HepG2 (cell line): ENCODE results near the gene SERPIND1. TPM values are rescaled to one million over a fixed set of nuclear protein-coding genes. Genes with fewer than 3 reads are reported as not detected.

Source experiments
- ATAC-seq: fragments of 200-7000 bp; cut with Tn5 transposase; 3 replicates; pipeline ENCODE4 v1.9.1; 2020; ENCODE audit warnings: mild to moderate bottlenecking, moderate library complexity
- BruUV-seq: library from RNA; stranded (reverse); fragments of 400-500 nt; replicated peaks from 2 replicates; lab custom pipeline; 2021; lab: Mats Ljungman, UMichigan
- CTCF ChIA-PET: fragments of 300-600 bp; formaldehyde crosslinking; extraction: SDS; loops from one replicate; lab custom pipeline; 2021; ENCODE audit warnings: low total read pairs, inconsistent platforms, low intra/inter-chr PET ratio; lab: Yijun Ruan, JAX
- POLR2A ChIA-PET: fragments of 350-600 bp; sonication (Branson Sonifier 250); formaldehyde crosslinking; loops from one replicate; lab custom pipeline; 2020; ENCODE audit warnings: antibody characterized with exemption, inconsistent platforms; lab: Yijun Ruan, JAX
- DNase-seq: peaks from one replicate; pipeline ENCODE4 v3.0.0-alpha.2; 2015; ENCODE audit warnings: low spot score
- FAIRE-seq: peaks from 3 replicates; lab custom pipeline; 2011; peaks lifted over from hg19 to GRCh38; lab: Jason Lieb, UNC
- H2AFZ ChIP-seq: one replicate; pipeline ENCODE4 v1.6.1; 2011; ENCODE audit warnings: low read length, inconsistent platforms
- H3K27ac ChIP-seq: fragments of 300-600 bp; 3 replicates; pipeline ENCODE4 v1.8.0; 2011; ENCODE audit warnings: mixed run types, mild to moderate bottlenecking, mixed read lengths, low read length, inconsistent platforms; ENCODE audit not compliant: insufficient read depth; ENCODE audit errors: extremely low read length
- H3K27me3 ChIP-seq, 2 experiments: fragments of 200-600 bp in 1 of 2; 2 replicates in 1 of 2; 3 replicates in 1 of 2; pipeline versions ENCODE4 v1.6.0 to v1.8.0; 2011; ENCODE audit warnings: low read length in 2 of 2, mild to moderate bottlenecking in 2 of 2, moderate library complexity in 2 of 2, inconsistent platforms in 1 of 2; ENCODE audit not compliant: insufficient read depth in 2 of 2, control insufficient read depth in 1 of 2
- H3K36me3 ChIP-seq, 2 experiments: fragments of 200-600 bp in 1 of 2; replicated peaks in 1 of 2; 2 replicates in 1 of 2; 3 replicates in 1 of 2; pipeline versions ENCODE4 v1.5.1 to v1.8.0; 2011; ENCODE audit warnings: low read length in 2 of 2, inconsistent platforms in 1 of 2; ENCODE audit not compliant: insufficient read depth in 2 of 2, control insufficient read depth in 1 of 2
- H3K4me1 ChIP-seq: 2 replicates; pipeline ENCODE4 v1.5.1; 2012; ENCODE audit warnings: low read length, inconsistent platforms; ENCODE audit not compliant: insufficient read depth
- H3K4me2 ChIP-seq: 2 replicates; pipeline ENCODE4 v1.6.0; 2011; ENCODE audit warnings: low read depth, low read length, inconsistent platforms
- H3K4me3 ChIP-seq, 3 experiments: fragments of 200-600 bp in 1 of 3; sonication (generic), shearing (Covaris generic) in 1 of 3; replicated peaks in 1 of 3; 2 replicates each; pipeline ENCODE4 v1.5.1; 2011 to 2016; ENCODE audit warnings: low read length in 3 of 3, inconsistent platforms in 2 of 3, low read depth in 2 of 3, mild to moderate bottlenecking in 2 of 3, control low read depth in 1 of 3, mixed read lengths in 1 of 3; ENCODE audit not compliant: insufficient read depth in 1 of 3
- H3K79me2 ChIP-seq: one replicate; pipeline ENCODE4 v1.6.1; 2011; ENCODE audit warnings: low read length, inconsistent platforms; ENCODE audit not compliant: insufficient read depth
- H3K9ac ChIP-seq: 2 replicates; pipeline ENCODE4 v1.6.0; 2011; ENCODE audit warnings: mild to moderate bottlenecking, low read depth, low read length, inconsistent platforms; ENCODE audit not compliant: insufficient read depth
- H3K9me3 ChIP-seq: 2 replicates; pipeline ENCODE4 v1.5.1; 2012; ENCODE audit warnings: mild to moderate bottlenecking, low read length
- H4K20me1 ChIP-seq: 2 replicates; pipeline ENCODE4 v1.6.0; 2011; ENCODE audit warnings: inconsistent platforms, mild to moderate bottlenecking, low read length, moderate library complexity; ENCODE audit not compliant: insufficient read depth
- HOXA5 ChIP-seq: sonication (generic); formaldehyde crosslinking; IDR thresholded peaks from 2 replicates; pipeline ENCODE4 v1.4.0; 2020; ENCODE audit warnings: missing genetic modification reagents
- KDM3A ChIP-seq: IDR thresholded peaks from 2 replicates; pipeline ENCODE4 v1.6.1; 2018; ENCODE audit warnings: low read depth, missing compliant biosample characterization
- MEF2D ChIP-seq: sonication (generic); formaldehyde crosslinking; IDR thresholded peaks from 2 replicates; pipeline ENCODE4 v1.5.1; 2020; ENCODE audit warnings: mild to moderate bottlenecking, missing genetic modification reagents
- WGBS: methylation state at CpG from one replicate; pipeline ENCODE4 v1.1.6; 2017; ENCODE audit warnings: low lambda C conversion rate; 5-methylcytosine and 5-hydroxymethylcytosine counted together
- in situ Hi-C: cut with HindIII; loops from 2 replicates; pipeline ENCODE4 v1.10.0; 2017; ENCODE audit warnings: low pct_unique_long_range_greater_than_20kb; ENCODE audit not compliant: extremely low pct_ligation_motif_present
- intact Hi-C: fragments of 100-400 bp; cut with micrococcal nuclease; formaldehyde crosslinking; loops from one replicate; pipeline ENCODE4 v1.10.0; 2022; ENCODE audit not compliant: unreplicated experiment
- polyA plus RNA-seq, 8 experiments: library from polyadenylated mRNA; depleted of rRNA in 3 of 8; stranded (reverse) in 7 of 8; unstranded in 1 of 8; fragments of >200 nt; fragmentation: Illumina TruSeq in 4 of 8; extraction: Trizol in 4 of 8; gene quantifications; 2 replicates each; pipeline versions ENCODE4 v1.2.1 to v1.2.3, GENCODE V29; 2011 to 2016; ENCODE audit warnings: low read depth in 4 of 8, missing spikeins in 1 of 8, mixed read lengths in 1 of 8; ENCODE audit not compliant: insufficient read depth in 1 of 8
- total RNA-seq, 5 experiments: library from RNA; depleted of rRNA; stranded (reverse); fragments of >200 nt; fragmentation: Illumina TruSeq; extraction: Trizol; gene quantifications; 2 replicates each; pipeline ENCODE4 v1.2.3, GENCODE V29; 2016; ENCODE audit warnings: low read depth in 1 of 5
- TF ChIP-seq, protein P1 (sequence below): sonication (generic); formaldehyde crosslinking; IDR thresholded peaks from 2 replicates; pipeline ENCODE4 v1.4.0; 2020; ENCODE audit warnings: missing genetic modification reagents
- TF ChIP-seq, protein P2 (sequence below): sonication (generic); formaldehyde crosslinking; IDR thresholded peaks from 2 replicates; pipeline ENCODE4 v1.8.0; 2022; ENCODE audit warnings: missing genetic modification reagents, low read depth, mild to moderate bottlenecking, borderline replicate concordance
- TF ChIP-seq, protein P3 (sequence below): sonication (generic); formaldehyde crosslinking; IDR thresholded peaks from 2 replicates; pipeline ENCODE4 v1.4.0; 2020; ENCODE audit warnings: missing genetic modification reagents
- TF ChIP-seq, protein P4 (sequence below): sonication (generic); formaldehyde crosslinking; IDR thresholded peaks from 2 replicates; pipeline ENCODE4 v1.4.0; 2020; ENCODE audit warnings: missing genetic modification reagents, borderline replicate concordance

SERPIND1 gene
- total and polyA plus RNA-seq, 2 of the 13 experiments (the other 11 are each of a cell fraction or from before 2014, with no cell fraction given): 111 to 350 TPM

DNA sequence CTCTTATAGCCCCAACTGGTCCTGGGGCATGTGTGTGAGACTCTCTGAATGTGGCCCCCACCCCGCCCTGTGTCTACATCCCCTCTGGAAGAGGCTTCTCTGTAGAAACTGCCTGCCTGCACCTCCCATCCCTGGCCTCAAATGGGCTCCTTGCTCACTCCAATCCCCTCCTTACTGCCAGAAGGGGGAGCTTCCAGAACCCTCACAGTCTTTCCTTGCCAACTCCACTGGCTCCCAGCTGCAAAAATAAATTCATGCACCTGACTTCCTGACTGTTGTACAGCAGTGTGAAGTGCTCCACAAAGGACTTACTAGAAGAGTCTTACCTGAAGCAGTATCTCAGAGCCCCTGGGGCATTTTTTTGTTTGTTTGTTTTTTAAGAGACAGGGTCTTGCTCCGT, 15.2 kb upstream of the SERPIND1 start (continued):
- TF ChIP-seq, protein P1, sequence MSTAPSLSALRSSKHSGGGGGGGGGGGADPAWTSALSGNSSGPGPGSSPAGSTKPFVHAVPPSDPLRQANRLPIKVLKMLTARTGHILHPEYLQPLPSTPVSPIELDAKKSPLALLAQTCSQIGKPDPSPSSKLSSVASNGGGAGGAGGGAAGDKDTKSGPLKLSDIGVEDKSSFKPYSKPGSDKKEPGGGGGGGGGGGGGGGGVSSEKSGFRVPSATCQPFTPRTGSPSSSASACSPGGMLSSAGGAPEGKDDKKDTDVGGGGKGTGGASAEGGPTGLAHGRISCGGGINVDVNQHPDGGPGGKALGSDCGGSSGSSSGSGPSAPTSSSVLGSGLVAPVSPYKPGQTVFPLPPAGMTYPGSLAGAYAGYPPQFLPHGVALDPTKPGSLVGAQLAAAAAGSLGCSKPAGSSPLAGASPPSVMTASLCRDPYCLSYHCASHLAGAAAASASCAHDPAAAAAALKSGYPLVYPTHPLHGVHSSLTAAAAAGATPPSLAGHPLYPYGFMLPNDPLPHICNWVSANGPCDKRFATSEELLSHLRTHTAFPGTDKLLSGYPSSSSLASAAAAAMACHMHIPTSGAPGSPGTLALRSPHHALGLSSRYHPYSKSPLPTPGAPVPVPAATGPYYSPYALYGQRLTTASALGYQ (CRISPR knock-in tag): no peak

DNA sequence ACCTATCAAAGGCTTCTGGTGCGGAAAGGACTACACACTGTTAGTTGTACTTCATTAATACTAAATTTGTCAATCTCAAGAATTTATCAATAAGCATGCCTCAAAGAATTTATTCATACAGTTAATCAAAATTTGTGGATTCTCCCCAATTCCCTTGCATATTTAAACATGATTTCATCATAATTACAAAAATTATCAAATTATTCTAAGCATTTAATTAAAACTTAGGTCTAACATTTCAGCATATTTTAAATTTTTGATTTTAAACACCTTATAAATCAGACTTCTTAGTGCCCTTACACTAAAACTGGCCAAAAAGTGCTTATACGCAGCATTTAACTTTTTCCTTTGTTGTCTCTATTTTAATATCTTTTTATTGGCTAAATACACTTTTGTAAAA, 13.8 kb upstream of the SERPIND1 start:
- no peaks in the 10 kb centered on the region for H3K9me3 ChIP-seq
- H3K36me3 ChIP-seq: peaks cover 17 to 39% of the 10 kb centered on the region in 2 experiments
- no peak overlapping the region for H3K9ac ChIP-seq
- CTCF ChIA-PET: interaction anchor here (0.9 to 1.1 kb wide), 2 partner anchors 12 to 24 kb away, joined by 3 read pairs; no protein-coding TSS in a partner anchor
- peaks cover 8% of the 10 kb centered on the region for H3K4me1 ChIP-seq
- TF ChIP-seq MEF2D (CRISPR knock-in tag) (no peak), HOXA5 (CRISPR knock-in tag) (no peak), KDM3A (CRISPR knock-in tag) (no peak)
- TF ChIP-seq, protein P2, sequence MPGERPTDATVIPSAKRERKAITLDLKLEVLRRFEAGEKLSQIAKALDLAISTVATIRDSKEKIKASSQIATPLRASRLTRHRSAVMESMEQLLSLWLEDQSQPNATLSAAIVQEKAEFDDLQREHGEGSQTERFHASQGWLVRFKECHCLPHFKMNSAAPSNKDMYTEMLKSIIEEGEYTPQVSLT (CRISPR knock-in tag): no peak
- TF ChIP-seq, protein P3, sequence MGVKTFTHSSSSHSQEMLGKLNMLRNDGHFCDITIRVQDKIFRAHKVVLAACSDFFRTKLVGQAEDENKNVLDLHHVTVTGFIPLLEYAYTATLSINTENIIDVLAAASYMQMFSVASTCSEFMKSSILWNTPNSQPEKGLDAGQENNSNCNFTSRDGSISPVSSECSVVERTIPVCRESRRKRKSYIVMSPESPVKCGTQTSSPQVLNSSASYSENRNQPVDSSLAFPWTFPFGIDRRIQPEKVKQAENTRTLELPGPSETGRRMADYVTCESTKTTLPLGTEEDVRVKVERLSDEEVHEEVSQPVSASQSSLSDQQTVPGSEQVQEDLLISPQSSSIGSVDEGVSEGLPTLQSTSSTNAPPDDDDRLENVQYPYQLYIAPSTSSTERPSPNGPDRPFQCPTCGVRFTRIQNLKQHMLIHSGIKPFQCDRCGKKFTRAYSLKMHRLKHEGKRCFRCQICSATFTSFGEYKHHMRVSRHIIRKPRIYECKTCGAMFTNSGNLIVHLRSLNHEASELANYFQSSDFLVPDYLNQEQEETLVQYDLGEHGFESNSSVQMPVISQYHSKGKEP (CRISPR knock-in tag): no peak
- TF ChIP-seq, protein P4, sequence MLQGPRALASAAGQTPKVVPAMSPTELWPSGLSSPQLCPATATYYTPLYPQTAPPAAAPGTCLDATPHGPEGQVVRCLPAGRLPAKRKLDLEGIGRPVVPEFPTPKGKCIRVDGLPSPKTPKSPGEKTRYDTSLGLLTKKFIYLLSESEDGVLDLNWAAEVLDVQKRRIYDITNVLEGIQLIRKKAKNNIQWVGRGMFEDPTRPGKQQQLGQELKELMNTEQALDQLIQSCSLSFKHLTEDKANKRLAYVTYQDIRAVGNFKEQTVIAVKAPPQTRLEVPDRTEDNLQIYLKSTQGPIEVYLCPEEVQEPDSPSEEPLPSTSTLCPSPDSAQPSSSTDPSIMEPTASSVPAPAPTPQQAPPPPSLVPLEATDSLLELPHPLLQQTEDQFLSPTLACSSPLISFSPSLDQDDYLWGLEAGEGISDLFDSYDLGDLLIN (CRISPR knock-in tag): no peak
- TF ChIP-seq, all 625 proteins: peak for 0
- H3K27me3 ChIP-seq: no peaks in the 10 kb centered on the region
- 97% methylated on average over 2 of the region's 2 CpGs for WGBS
- H3K79me2 ChIP-seq: no peaks in the 10 kb centered on the region
- intact Hi-C loops (no loop called here), in situ Hi-C loops (no loop called here)
- no peak overlapping the region for H3K4me3 ChIP-seq
- DNase-seq (no peak), ATAC-seq (no peak), FAIRE-seq (no peak)
- no peak overlapping the region for H2AFZ ChIP-seq
- no peak overlapping the region for H3K27ac ChIP-seq
- H4K20me1 ChIP-seq: no peaks in the 10 kb centered on the region
- POLR2A ChIA-PET: interaction anchor here (1.4 kb wide), 1 partner anchor 18 kb away, joined by 3 read pairs; no protein-coding TSS in a partner anchor
- BruUV-seq: TSS peak; percentile 42
- H3K4me2 ChIP-seq: no peak overlapping the region
